G401.6 (cell line): Measurements from ENCODE around the gene BRS3.

ENCODE experiments used
- FAIRE-seq: peaks from 2 replicates; lab custom pipeline; 2012; peaks lifted over from hg19 to GRCh38; lab: Jason Lieb, UNC

BRS3 gene

DNA sequence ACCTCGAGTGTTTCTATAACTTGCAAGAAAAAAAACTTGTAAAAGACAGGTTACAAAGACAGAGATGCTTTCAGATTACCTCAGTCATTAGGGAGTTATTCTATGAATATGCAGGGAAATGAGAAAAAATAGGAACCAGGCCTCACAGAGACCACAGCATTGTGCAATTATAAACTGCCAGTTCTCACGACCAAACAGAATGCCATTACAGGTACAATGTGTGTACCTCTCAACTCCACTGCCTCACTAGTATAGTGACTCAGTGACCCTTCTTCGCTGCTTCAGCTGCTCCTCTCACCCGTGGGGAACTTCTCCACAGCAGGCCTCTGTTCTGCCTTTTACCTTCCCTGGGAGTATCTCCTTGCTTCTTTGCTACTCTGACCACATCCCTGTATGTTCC lies 7.3 kb downstream of the BRS3 start:
- FAIRE-seq, result no peak

DNA sequence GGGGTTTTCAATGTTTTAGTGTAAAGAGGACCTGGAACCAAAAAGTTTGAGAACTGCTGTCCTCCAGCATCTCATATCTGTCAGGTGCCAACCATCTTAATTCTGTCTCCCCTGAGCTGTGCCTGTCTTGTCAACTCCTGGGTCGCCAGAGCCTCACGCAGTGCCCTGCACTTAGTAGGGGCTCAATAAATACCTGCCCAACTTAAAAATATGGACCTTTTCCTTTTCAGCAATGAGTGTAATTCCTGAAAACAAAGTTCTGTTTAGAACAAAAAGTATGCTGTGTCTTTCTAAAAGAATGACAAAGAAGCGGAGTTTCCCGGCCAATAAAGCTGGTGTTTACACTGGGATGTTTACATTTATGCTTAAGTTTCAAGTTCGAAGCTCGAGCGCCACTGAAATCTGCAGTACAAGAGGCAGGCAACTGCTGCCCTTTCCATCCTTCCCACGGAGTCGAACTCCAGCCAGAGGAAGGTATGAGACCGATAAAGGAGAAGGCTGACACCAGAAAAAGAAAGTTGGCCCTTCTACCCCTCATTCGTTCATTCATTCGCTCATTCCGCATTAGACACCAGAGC lies 8.5 kb downstream of the BRS3 start:
- no peak for FAIRE-seq

DNA sequence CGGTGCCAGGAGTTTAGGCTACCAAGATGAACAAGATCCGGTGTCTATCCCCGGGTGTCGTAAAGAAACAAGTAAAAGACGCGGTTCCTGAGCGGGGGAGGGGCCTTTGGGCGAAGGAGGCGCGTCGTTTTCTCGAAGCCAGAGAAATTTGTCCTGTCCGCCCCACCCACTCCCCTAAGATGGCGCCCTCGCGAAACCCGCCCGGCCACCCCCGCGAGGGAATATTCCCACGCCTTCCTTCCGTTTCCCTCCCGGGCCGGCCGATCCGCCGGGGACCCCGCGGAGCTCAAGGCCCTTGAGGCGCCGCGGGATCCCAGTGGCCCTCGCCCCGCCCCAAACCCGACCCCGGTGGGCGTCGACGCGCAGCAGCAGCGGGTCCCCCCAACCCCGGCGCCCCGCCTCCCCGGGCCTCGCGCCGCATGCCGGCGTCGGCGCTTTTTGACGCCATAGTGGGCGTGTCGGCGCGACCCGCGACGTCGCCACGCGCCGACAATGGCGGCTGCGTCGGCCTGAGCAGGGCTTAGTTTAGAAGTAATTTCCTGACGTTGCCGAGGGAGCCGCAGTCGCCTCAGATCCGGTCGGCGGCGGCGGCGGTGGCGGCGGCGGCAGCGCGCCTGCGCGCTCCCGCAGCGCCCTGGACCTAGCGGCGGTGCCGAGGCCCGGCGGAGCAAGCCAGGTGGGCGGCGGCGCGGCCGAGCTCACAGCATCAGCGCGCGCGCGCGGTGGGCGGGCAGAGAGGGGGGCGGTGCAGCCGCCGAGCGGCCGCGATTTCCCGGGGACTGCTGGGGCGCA lies 9.2 kb downstream of the BRS3 start:
- peak; percentile 80 for FAIRE-seq

DNA sequence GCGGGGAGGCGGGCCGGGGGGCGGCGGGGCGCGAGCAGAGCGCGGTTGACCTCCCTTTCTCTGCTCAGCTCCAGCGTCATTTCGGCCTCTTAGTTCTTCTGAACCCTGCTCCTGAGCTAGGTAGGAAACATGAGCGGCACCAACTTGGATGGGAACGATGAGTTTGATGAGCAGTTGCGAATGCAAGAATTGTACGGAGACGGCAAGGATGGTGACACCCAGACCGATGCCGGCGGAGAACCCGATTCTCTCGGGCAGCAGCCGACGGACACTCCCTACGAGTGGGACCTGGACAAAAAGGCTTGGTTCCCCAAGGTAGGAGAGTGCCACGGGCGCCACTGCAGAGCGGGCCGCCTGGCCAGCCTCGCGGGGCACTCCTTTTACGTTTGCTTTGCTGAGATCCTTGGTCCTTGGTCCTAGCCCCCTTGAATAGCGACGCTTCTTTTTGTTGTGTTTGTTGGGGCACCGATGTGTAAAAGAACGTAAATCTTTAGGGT lies 9.9 kb downstream of the BRS3 start, which contains the start of gene HTATSF1:
HTATSF1 (plus strand) TSS at position 37 of the 497 bp plus-strand sequence; CDS start at position 130, 93 bp downstream.
- FAIRE-seq, result no peak

DNA sequence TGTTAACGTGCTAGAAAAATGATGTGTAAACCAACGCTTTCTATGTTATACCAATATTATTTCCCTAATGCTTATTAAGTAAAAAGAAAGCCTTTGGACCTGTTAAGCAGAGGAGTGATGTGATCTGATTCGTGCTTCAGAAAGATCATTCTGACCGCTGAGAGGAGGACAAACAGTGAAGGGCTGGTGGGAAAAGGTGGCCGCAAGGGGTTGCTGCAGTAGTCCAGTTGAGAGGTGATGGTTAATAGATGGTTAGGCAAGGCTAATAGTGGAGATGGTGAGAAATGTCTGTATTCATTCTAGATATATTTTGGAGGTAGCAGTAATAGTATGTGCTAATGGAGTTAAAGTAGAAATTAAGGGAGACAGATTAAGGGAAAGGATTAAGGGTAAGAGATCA lies 31.3 kb downstream of the BRS3 start:
- no peak for FAIRE-seq

DNA sequence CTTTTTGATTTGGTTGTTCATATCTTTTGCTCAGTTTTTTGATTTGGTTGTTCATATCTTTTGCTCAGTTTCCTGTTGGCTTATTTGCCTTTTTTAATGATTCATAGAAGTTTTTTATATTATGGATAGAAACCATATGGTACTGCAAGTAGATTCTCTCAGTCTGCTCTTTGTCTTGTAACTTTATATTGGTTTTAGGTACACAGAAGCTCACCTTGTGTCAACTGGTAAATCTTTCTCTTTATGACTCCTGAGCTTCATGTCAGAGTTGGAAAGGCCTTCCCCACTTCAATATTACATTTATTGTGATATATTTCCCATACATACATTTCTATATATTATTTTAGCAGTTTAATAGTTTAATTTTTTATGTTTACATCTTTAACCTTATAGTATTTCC lies 36.0 kb downstream of the BRS3 start:
- no peak for FAIRE-seq

DNA sequence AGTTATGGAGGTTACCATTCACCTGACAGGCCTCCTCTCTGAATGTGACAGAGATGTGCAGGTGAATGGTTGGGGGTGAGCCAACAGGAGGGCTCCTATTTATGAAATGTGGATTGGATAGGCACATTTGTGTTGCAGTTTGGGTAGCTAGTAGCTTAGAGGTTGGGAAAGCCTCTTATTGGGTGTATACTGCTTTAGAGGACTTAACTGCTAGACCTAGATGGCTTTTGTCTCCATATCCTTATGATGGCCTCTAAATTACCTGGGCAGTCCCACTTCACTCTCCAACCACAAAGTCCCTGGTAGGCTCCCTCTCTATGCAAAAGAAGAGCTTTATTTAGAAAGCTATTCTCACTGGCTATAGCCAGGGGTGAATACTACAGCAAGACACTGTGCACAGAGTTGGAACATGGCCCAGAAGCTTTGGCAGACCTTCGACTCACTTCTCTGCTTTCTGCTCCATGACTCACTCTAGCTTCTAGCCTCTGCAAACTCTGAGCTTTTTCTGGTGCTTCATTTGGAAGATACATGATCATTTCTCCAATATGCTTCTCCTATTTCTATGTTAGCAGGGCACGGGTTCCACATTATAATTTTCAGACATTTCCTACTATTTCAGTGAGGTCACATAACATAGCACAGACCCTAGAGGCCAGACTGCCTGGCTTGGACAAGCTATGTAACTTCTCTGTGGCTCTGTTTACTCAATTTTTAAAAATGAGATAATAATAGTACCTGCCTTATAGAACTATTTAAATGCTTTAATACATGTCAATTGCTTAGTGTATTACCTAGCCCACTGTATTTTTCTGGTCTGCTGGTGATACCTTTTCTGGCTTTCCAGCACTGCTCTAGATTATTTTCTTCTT lies 38.2 kb downstream of the BRS3 start:
- no peak for FAIRE-seq

DNA sequence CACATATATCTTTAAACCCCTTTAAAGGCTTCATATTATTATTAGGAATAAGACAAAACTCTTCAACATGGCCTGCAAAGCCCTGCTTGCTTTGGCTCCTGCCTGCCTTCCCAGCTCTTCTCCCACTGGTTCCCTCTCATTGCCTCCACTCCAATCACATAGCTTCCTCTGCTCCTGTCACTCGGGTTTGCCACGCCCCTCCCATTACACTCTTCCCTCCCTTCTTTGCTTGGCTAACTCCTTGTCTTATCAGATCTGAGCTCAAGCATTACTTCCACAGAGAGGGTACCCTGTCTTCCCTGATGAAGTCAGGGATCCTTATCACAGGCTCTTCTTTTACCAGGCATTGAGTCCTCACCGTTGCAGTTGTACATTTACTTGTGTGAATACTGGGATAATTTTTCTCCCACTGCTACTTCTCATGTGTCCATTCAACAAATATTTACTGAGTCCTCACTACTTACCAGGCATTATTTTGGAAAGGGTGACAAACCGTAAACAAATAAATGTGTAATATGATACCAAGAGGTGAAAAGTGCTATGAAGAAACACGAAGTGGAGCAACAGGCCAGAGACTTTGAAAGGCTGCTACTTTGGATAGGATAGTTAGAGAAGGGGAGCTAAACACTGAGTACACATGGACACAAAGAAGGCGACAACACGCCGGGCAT lies 41.0 kb downstream of the BRS3 start:
- no peak for FAIRE-seq

DNA sequence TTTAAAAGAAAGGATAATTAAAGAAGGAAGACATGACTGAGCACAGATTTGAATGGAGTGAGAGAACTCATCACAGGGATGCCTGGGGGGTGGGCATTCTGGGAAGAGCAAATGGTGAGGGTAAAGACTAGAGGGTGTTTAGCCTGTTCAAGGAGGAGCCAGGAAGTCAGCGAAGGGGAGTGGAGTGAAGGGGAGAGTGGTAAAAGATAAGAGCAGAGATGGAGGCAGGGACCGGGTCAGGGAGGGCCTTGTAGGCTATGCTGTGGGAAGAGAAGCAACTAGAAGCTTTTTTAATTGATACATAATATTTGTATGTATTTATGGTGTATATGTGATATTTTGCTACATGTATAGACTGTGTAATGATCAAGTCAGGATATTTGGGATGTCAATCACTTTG lies 42.0 kb downstream of the BRS3 start:
- FAIRE-seq, result no peak

DNA sequence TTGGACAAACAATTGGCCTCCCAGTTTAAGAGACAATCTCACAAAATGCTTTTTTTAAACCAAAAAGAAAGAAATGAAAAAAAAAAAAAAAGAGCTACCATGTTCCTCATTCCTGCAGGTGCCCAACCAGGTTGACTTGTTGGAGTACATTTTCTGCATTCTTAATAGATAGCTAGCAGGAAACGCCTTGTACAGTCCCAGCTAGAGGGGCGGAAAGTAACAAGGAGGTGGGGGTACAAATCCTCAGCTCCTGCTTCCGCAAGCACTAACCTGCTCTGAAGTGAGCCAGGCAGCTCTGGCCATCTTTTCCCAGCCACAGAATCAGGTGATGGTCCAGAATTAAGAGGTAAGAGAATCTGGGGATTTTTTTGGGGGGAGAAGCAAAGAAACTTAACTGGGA lies 44.2 kb downstream of the BRS3 start, which contains the start of gene VGLL1:
VGLL1 (plus strand) TSS at position 265 of the 400 bp plus-strand sequence. CDS start 3,806 bp downstream, outside the sequence.
- no peak for FAIRE-seq

DNA sequence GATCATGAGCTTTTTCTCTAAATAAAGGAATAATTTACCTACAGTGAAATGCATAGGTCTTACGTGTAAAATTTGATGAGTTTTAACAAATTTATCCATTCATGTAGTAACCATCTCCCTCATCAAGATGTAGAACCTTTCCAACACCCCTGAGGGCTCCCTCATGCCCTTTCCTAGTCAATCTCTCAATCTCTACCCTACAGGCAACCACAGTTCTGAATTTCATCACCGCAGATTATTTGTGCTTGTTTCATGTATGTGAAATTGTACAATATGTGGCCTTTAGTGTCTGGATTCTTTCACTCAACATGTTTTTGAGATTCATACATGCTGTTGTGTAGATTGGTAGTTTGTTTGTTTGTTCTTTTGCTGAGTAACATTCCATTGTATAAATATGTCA lies 46.4 kb downstream of the BRS3 start:
- FAIRE-seq, result no peak

DNA sequence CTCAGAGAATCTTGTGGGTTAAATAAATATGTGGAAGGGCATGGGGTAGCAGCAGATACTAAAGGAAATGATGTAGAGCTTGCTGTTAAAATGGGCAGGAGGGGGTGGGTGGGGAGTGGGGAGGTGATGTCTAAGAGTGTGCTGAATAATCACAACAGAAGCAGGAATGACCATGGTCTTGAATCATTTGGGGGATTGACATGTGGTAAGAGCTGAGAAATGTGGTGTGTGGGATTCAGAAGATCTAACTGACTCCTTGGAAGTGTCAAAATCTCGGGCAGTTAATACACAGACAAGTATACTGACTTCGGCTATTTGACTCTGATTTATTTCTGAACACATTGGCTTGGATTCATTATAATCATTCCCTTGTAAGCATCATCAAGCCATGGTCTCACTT lies 51.1 kb downstream of the BRS3 start:
- FAIRE-seq, result no peak

DNA sequence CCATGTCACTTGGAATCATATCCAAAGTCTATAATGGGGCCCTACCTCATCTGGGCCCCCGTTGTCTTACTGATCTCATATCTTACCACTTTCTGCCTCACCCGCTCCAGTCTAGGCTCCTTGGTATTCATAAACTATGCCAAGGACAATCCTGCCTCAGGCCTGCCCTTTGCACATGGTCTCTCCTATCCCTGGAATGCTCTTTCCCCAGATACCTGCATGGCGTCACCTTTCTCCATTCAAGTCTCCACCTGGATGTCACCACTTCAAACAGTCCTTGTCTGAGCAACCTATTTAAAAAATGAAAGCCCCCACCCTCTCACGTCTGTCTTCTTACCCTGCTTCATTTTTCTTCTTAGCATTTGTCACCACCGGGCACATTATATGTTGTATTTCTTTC lies 52.5 kb downstream of the BRS3 start:
- no peak for FAIRE-seq

DNA sequence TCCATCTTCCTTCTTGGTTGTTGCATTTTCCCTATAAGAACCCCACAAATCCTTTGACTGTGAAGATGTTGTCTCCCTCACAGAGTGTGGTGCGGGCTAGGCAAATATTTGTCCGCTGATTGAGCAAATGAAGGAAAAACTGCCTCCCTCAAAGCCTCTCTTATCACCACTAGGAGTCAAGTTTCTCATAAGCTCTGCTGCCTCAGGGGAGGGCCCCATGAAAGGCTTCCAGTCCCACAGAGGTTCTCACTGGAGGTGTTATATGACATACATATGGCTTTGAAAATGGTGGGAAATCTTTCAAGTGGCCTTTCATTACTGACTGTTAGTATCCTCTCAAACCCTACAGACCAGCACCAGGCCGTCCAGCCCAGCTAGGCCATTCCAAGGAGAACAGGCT lies 53.5 kb downstream of the BRS3 start:
- FAIRE-seq, result no peak

DNA sequence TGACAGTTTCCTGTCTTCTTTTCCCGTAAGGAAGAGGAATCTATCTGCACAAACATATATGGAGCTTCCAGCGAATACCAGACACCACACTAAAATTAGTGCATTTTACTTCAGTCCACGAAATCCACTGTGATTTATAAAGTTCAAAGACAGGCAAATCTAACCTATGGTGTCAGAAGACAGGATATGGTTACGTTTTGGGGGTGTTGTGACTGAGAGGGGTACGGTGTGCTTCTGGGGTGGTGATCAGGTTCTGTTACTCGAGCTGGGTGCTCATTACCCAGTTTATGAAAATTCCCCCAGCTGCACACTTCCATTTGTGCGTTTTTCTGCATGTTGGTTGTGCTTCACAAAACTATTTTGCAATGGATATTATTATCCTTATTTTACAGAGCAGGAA lies 54.5 kb downstream of the BRS3 start:
- no peak for FAIRE-seq
